ENCODE data around the gene FRMPD4. TPM values are rescaled to one million over a fixed set of nuclear protein-coding genes. Genes with fewer than 3 reads are reported as not detected.

FRMPD4 gene
- total and polyA plus RNA-seq, 2 of the 13 experiments (the other 11 are each of a cell fraction or from before 2014, with no cell fraction given), result not detected

DNA sequence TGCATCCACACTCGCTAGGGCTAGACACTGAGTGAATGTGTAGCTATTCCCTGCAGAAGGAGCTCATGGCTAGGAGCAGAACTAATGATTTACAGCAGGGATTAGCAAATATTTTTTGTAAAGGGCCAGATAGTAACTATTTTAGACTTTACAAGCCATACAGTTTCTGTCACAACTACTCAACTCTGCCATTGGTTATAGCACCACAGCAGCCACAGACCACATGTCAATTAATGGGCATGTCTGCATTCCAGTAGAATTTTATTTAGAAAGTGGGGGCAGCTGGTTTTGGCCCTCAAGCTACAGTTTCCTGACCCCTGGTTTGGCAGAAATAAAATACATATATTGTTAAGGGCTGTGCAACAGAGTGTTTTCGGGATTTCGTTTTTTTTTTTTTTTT is 192.6 kb downstream of the FRMPD4 start:
- no peaks in the 10 kb centered on the region for H3K36me3 ChIP-seq (replicated peaks in 1 of 2; ENCODE audit: control insufficient read depth in 1 of 2, insufficient read depth in 2 of 2, low read length in 2 of 2)
- H3K9me3 ChIP-seq (ENCODE audit: low read length), result no peaks in the 10 kb centered on the region
- H3K27me3 ChIP-seq (ENCODE audit: control insufficient read depth in 1 of 2, insufficient read depth in 2 of 2, low read length in 2 of 2), result no peaks in the 10 kb centered on the region
- no peaks in the 10 kb centered on the region for H4K20me1 ChIP-seq (ENCODE audit: insufficient read depth, low read length)
- TF ChIP-seq TBX2 (CRISPR knock-in tag; IDR thresholded peaks at IDR 0.05; ENCODE audit: borderline replicate concordance), result no peak
- TF ChIP-seq ZNF3 (CRISPR knock-in tag; IDR thresholded peaks at IDR 0.05), result no peak
- no peak for TF ChIP-seq ZMYM3 (CRISPR knock-in tag; IDR thresholded peaks at IDR 0.05)
- in situ Hi-C loops (cut with HindIII; ENCODE audit: extremely low pct_ligation_motif_present, low pct_unique_long_range_greater_than_20kb), result no loop called here
- no peak overlapping the region for H3K9ac ChIP-seq (ENCODE audit: insufficient read depth, low read depth, low read length)
- intact Hi-C loops (cut with micrococcal nuclease; ENCODE audit: unreplicated experiment), result no loop called here
- CTCF ChIA-PET (ENCODE audit: low intra/inter-chr PET ratio, low total read pairs), result no interaction called here
- H3K27ac ChIP-seq (ENCODE audit: extremely low read length, insufficient read depth, low read length), result no peak overlapping the region
- DNase-seq (ENCODE audit: low spot score), result no peak
- no peaks in the 10 kb centered on the region for H3K4me1 ChIP-seq (ENCODE audit: insufficient read depth, low read length)
- no peak for FAIRE-seq
- no peaks in the 10 kb centered on the region for H3K79me2 ChIP-seq (ENCODE audit: insufficient read depth, low read length)
- no peak overlapping the region for H3K4me2 ChIP-seq (ENCODE audit: low read depth, low read length)
- no peak overlapping the region for H2AFZ ChIP-seq (ENCODE audit: low read length)
- 0% methylated on average over 2 of the region's 3 CpGs for WGBS (ENCODE audit: low lambda C conversion rate)
- BruUV-seq (replicated peaks), result no TSS peak
- POLR2A ChIA-PET, result no interaction called here
- H3K4me3 ChIP-seq (replicated peaks in 1 of 3; ENCODE audit: insufficient read depth in 1 of 3, low read depth in 2 of 3, low read length in 3 of 3), result no peak overlapping the region
- no peak for ATAC-seq

DNA sequence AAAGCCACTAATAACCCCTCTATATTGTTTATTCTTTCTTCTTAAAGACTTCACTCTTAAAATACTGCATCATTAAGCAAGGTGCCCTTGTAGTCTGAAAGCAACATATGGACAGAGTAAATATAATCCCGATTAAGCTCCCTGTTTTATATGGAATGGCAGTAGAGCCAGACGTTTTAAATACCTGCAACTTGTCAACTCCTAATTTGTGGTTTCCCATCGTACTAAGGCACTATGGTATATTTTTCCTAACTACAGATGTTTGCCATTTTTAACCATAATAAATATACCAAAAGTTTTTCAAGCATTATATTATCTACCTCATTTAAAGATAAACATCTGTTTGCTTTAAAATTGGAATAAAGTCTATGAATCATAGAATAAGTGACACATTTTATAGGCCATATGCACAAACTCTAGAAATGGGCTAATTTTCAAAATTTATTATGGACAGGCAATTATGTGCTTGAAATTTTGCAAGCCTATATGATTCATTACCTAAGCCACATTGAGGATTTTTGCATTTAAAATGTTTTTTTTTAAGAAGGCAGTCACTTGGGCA is 194.6 kb downstream of the FRMPD4 start:
- no peaks in the 10 kb centered on the region for H4K20me1 ChIP-seq (ENCODE audit: insufficient read depth, low read length)
- no peak overlapping the region for H3K27ac ChIP-seq (ENCODE audit: extremely low read length, insufficient read depth, low read length)
- ATAC-seq (no peak), DNase-seq (ENCODE audit: low spot score) (no peak), FAIRE-seq (no peak)
- no peak overlapping the region for H2AFZ ChIP-seq (ENCODE audit: low read length)
- no peak overlapping the region for H3K4me2 ChIP-seq (ENCODE audit: low read depth, low read length)
- no peak overlapping the region for H3K9ac ChIP-seq (ENCODE audit: insufficient read depth, low read depth, low read length)
- ChIA-PET CTCF (ENCODE audit: low intra/inter-chr PET ratio, low total read pairs) (no interaction called here), POLR2A (no interaction called here)
- H3K79me2 ChIP-seq (ENCODE audit: insufficient read depth, low read length), result no peaks in the 10 kb centered on the region
- no TSS peak for BruUV-seq (replicated peaks)
- TF ChIP-seq FOXC1 (CRISPR knock-in tag; IDR thresholded peaks at IDR 0.05; ENCODE audit: borderline replicate concordance), result no peak
- no peak for TF ChIP-seq ZNF530 (CRISPR knock-in tag; IDR thresholded peaks at IDR 0.05; ENCODE audit: low read depth)
- TF ChIP-seq PHF8 (CRISPR knock-in tag; IDR thresholded peaks at IDR 0.05), result no peak
- no peak for TF ChIP-seq ZNF232 (CRISPR knock-in tag; IDR thresholded peaks at IDR 0.05; ENCODE audit: borderline replicate concordance)
- TF ChIP-seq ZNF121 (CRISPR knock-in tag; IDR thresholded peaks at IDR 0.05), result no peak
- no peak for TF ChIP-seq ZNF749 (CRISPR knock-in tag; IDR thresholded peaks at IDR 0.05; ENCODE audit: borderline replicate concordance)
- TF ChIP-seq, protein P1, sequence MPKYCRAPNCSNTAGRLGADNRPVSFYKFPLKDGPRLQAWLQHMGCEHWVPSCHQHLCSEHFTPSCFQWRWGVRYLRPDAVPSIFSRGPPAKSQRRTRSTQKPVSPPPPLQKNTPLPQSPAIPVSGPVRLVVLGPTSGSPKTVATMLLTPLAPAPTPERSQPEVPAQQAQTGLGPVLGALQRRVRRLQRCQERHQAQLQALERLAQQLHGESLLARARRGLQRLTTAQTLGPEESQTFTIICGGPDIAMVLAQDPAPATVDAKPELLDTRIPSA (CRISPR knock-in tag; IDR thresholded peaks at IDR 0.05; ENCODE audit: borderline replicate concordance), result no peak
- H3K36me3 ChIP-seq (replicated peaks in 1 of 2; ENCODE audit: control insufficient read depth in 1 of 2, insufficient read depth in 2 of 2, low read length in 2 of 2), result no peaks in the 10 kb centered on the region
- no peaks in the 10 kb centered on the region for H3K4me1 ChIP-seq (ENCODE audit: insufficient read depth, low read length)
- no peaks in the 10 kb centered on the region for H3K27me3 ChIP-seq (ENCODE audit: control insufficient read depth in 1 of 2, insufficient read depth in 2 of 2, low read length in 2 of 2)
- intact Hi-C loops (cut with micrococcal nuclease; ENCODE audit: unreplicated experiment), result no loop called here
- WGBS (ENCODE audit: low lambda C conversion rate), result 4% methylated on average over 3 of the region's 3 CpGs
- no peak overlapping the region for H3K4me3 ChIP-seq (replicated peaks in 1 of 3; ENCODE audit: insufficient read depth in 1 of 3, low read depth in 2 of 3, low read length in 3 of 3)
- no peaks in the 10 kb centered on the region for H3K9me3 ChIP-seq (ENCODE audit: low read length)
- in situ Hi-C loops (cut with HindIII; ENCODE audit: extremely low pct_ligation_motif_present, low pct_unique_long_range_greater_than_20kb), result no loop called here

All from HepG2 (cell line).